KMS-11 (cell line): ENCODE results near the gene MCCC1.

Source experiments
- H2AFZ ChIP-seq: fragments of 200-600 bp; sonication (generic); 2 replicates; pipeline ENCODE4 v1.6.1; 2016; ENCODE audit warnings: antibody characterized with exemption, mixed run types, low read depth
- H3K27ac ChIP-seq: fragments of 200-600 bp; sonication (generic); 2 replicates; pipeline ENCODE4 v1.6.1; 2016; ENCODE audit warnings: mild to moderate bottlenecking, mixed run types
- H3K27me3 ChIP-seq: fragments of 200-600 bp; sonication (generic); 2 replicates; pipeline ENCODE4 v1.6.1; 2017; ENCODE audit warnings: mild to moderate bottlenecking, low read depth, mixed run types, moderate library complexity; ENCODE audit not compliant: insufficient read depth
- H3K36me3 ChIP-seq: fragments of 200-600 bp; sonication (generic); 2 replicates; pipeline ENCODE4 v1.6.1; 2017; ENCODE audit warnings: mild to moderate bottlenecking, mixed run types; ENCODE audit not compliant: insufficient read depth
- H3K4me1 ChIP-seq: fragments of 200-600 bp; sonication (generic); 2 replicates; pipeline ENCODE4 v1.6.1; 2016; ENCODE audit warnings: mild to moderate bottlenecking, low read depth, mixed run types; ENCODE audit not compliant: poor library complexity, severe bottlenecking
- H3K4me2 ChIP-seq: fragments of 200-600 bp; sonication (generic); 2 replicates; pipeline ENCODE4 v1.7.0; 2016; ENCODE audit warnings: mild to moderate bottlenecking, mixed run types
- H3K4me3 ChIP-seq: fragments of 200-600 bp; sonication (generic); IDR thresholded peaks from 2 replicates; pipeline ENCODE4 v1.6.1; 2017; ENCODE audit warnings: low read depth, low read length, mixed read lengths; ENCODE audit not compliant: insufficient read depth
- H3K79me2 ChIP-seq: fragments of 200-600 bp; sonication (generic); 2 replicates; pipeline ENCODE4 v1.6.1; 2016; ENCODE audit warnings: low read depth, mixed run types; ENCODE audit not compliant: insufficient read depth
- H3K9ac ChIP-seq: fragments of 200-600 bp; sonication (generic); 2 replicates; pipeline ENCODE4 v1.6.1; 2016; ENCODE audit warnings: mild to moderate bottlenecking, mixed run types
- H4K20me1 ChIP-seq: fragments of 200-600 bp; sonication (generic); 2 replicates; pipeline ENCODE4 v1.6.1; 2016; ENCODE audit warnings: mild to moderate bottlenecking, mixed run types; ENCODE audit not compliant: insufficient read depth
- CTCF ChIP-seq: fragments of 200-600 bp; sonication (generic); conservative IDR thresholded peaks from 2 replicates; pipeline ENCODE4 v1.6.1; 2017; ENCODE audit warnings: low read depth, mild to moderate bottlenecking, antibody characterized with exemption, low read length, moderate library complexity, mixed read lengths

Gene MCCC1

GRCh38 chr3:183061391-183062172 is 37.7 kb downstream of the MCCC1 start:
- Histone ChIP-seq H4K20me1 (no peaks in the 10 kb centered on the region), H3K27ac (no peak overlapping the region), H3K4me3 (no peak overlapping the region), H2AFZ (no peak overlapping the region), H3K79me2 (no peaks in the 10 kb centered on the region), H3K4me2 (no peak overlapping the region), H3K36me3 (no peaks in the 10 kb centered on the region), H3K9ac (no peak overlapping the region), H3K4me1 (no peaks in the 10 kb centered on the region), H3K27me3 (no peaks in the 10 kb centered on the region)
- TF ChIP-seq CTCF: no peak

GRCh38 chr3:183058351-183058750 is 40.9 kb downstream of the MCCC1 start:
- peaks cover 5% of the 10 kb centered on the region; the same call in 1 of the 2 replicates for H3K36me3 ChIP-seq
- no peaks in the 10 kb centered on the region for H4K20me1 ChIP-seq
- TF ChIP-seq CTCF: no peak

DNA sequence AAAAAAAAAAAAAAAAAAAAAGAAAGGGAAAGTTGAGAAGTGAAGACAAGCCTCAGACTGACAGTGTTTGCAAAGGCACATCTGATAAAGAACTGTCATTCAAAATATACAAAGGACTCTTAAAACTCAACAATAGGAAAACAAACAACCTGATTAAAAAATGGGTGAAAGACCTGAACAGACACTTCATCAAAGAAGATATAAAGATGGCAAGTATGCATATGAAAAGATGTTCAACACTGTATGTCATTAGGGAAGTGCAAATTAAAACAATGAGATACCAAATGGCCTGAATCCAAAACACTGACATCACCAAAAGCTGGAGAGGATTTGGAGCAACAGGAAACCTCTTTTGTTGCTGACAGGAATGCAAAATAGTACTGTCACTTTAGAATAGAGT is 48.6 kb downstream of the MCCC1 start:
- Histone ChIP-seq H3K27ac (no peak overlapping the region), H4K20me1 (no peaks in the 10 kb centered on the region), H3K4me2 (no peak overlapping the region), H3K4me1 (peaks cover 14% of the 10 kb centered on the region), H3K4me3 (no peak overlapping the region), H2AFZ (no peak overlapping the region), H3K36me3 (peaks cover 5% of the 10 kb centered on the region; the same call in 1 of the 2 replicates), H3K9ac (no peak overlapping the region), H3K27me3 (no peaks in the 10 kb centered on the region), H3K79me2 (no peaks in the 10 kb centered on the region)
- no peak for TF ChIP-seq CTCF

More at GRCh38 chr3:183058351-183058750, 40.9 kb downstream of the MCCC1 start:
- Histone ChIP-seq H3K27me3 (no peaks in the 10 kb centered on the region), H3K79me2 (no peaks in the 10 kb centered on the region), H3K4me1 (no peaks in the 10 kb centered on the region), H3K4me3 (no peak overlapping the region), H3K27ac (no peak overlapping the region), H3K9ac (no peak overlapping the region), H3K4me2 (no peak overlapping the region), H2AFZ (no peak overlapping the region)

- Histone ChIP-seq H3K79me2 (no peaks in the 10 kb centered on the region), H3K27ac (no peak overlapping the region), H3K4me1 (peaks cover 34% of the 10 kb centered on the region), H4K20me1 (no peaks in the 10 kb centered on the region; the same call in 1 of the 2 replicates), H2AFZ (no peak overlapping the region), H3K36me3 (no peaks in the 10 kb centered on the region; the same call in 1 of the 2 replicates), H3K27me3 (no peaks in the 10 kb centered on the region), H3K9ac (no peak overlapping the region), H3K4me3 (no peak overlapping the region), H3K4me2 (no peak overlapping the region)
- TF ChIP-seq CTCF: no peak
Observed at GRCh38 chr3:183046883-183047282, 52.4 kb downstream of the MCCC1 start.
